ENCODE results near the gene IMMP2L.

IMMP2L gene

GRCh38 chr7:111108000-111108399 lies 454.3 kb downstream of the IMMP2L start:
- no peaks in the 10 kb centered on the region for H3F3A ChIP-seq (ENCODE audit: low read depth)
- peaks cover 4% of the 10 kb centered on the region for H3K4me1 ChIP-seq (ENCODE audit: insufficient read depth, low read length, poor library complexity, severe bottlenecking)
- H3K79me2 ChIP-seq (ENCODE audit: insufficient read depth, low read length): no peaks in the 10 kb centered on the region
- no peak overlapping the region for H3K4me2 ChIP-seq (ENCODE audit: low read depth, low read length, poor library complexity, severe bottlenecking)
- no peaks in the 10 kb centered on the region for H3K9me3 ChIP-seq (ENCODE audit: insufficient read depth, low read depth, low read length)
- no peak overlapping the region for H3K9ac ChIP-seq (ENCODE audit: low read depth, low read length, poor library complexity, severe bottlenecking)
- H3K36me3 ChIP-seq (ENCODE audit: insufficient read depth, low read length): no peaks in the 10 kb centered on the region
- no peaks in the 10 kb centered on the region for H3K27me3 ChIP-seq (ENCODE audit: insufficient read depth, low read length, poor library complexity, severe bottlenecking)
- no peak overlapping the region for H3K4me3 ChIP-seq (ENCODE audit: low read length, poor library complexity, severe bottlenecking)
- no peaks in the 10 kb centered on the region for H4K20me1 ChIP-seq (ENCODE audit: insufficient read depth, low read length, poor library complexity, severe bottlenecking)
- TF ChIP-seq EZH2phosphoT487 (IDR thresholded peaks at IDR 0.05; ENCODE audit: borderline replicate concordance) (no peak), CTCF (conservative IDR thresholded peaks at IDR 0.05; ENCODE audit: low read length) (no peak)
- no peaks in the 10 kb centered on the region for H3K9me2 ChIP-seq (replicated peaks; ENCODE audit: low read depth, low read length)
- no peak overlapping the region for H2AFZ ChIP-seq (ENCODE audit: low read length)

GRCh38 chr7:111107579-111107978 lies 454.7 kb downstream of the IMMP2L start:
- H3K9ac ChIP-seq (ENCODE audit: low read depth, low read length, poor library complexity, severe bottlenecking): no peak overlapping the region
- no peaks in the 10 kb centered on the region for H3K79me2 ChIP-seq (ENCODE audit: insufficient read depth, low read length)
- no peaks in the 10 kb centered on the region for H4K20me1 ChIP-seq (ENCODE audit: insufficient read depth, low read length, poor library complexity, severe bottlenecking)
- no peaks in the 10 kb centered on the region for H3K9me2 ChIP-seq (replicated peaks; ENCODE audit: low read depth, low read length)
- H3K27me3 ChIP-seq (ENCODE audit: insufficient read depth, low read length, poor library complexity, severe bottlenecking): no peaks in the 10 kb centered on the region
- no peaks in the 10 kb centered on the region for H3K9me3 ChIP-seq (ENCODE audit: insufficient read depth, low read depth, low read length)
- no peaks in the 10 kb centered on the region for H3F3A ChIP-seq (ENCODE audit: low read depth)
- TF ChIP-seq EZH2phosphoT487 (IDR thresholded peaks at IDR 0.05; ENCODE audit: borderline replicate concordance): no peak
- TF ChIP-seq CTCF (conservative IDR thresholded peaks at IDR 0.05; ENCODE audit: low read length): no peak
- no peaks in the 10 kb centered on the region for H3K36me3 ChIP-seq (ENCODE audit: insufficient read depth, low read length)
- peaks cover 4% of the 10 kb centered on the region for H3K4me1 ChIP-seq (ENCODE audit: insufficient read depth, low read length, poor library complexity, severe bottlenecking)
- H3K4me3 ChIP-seq (ENCODE audit: low read length, poor library complexity, severe bottlenecking): no peak overlapping the region
- no peak overlapping the region for H2AFZ ChIP-seq (ENCODE audit: low read length)
- no peak overlapping the region for H3K4me2 ChIP-seq (ENCODE audit: low read depth, low read length, poor library complexity, severe bottlenecking)

- H2AFZ ChIP-seq (ENCODE audit: low read length): no peak overlapping the region
- H3K9ac ChIP-seq (ENCODE audit: low read depth, low read length, poor library complexity, severe bottlenecking): no peak overlapping the region
- H3K9me3 ChIP-seq (ENCODE audit: insufficient read depth, low read depth, low read length): no peaks in the 10 kb centered on the region
- no peak overlapping the region for H3K4me3 ChIP-seq (ENCODE audit: low read length, poor library complexity, severe bottlenecking)
- no peaks in the 10 kb centered on the region for H4K20me1 ChIP-seq (ENCODE audit: insufficient read depth, low read length, poor library complexity, severe bottlenecking)
- H3K9me2 ChIP-seq (replicated peaks; ENCODE audit: low read depth, low read length): no peaks in the 10 kb centered on the region
- H3K27me3 ChIP-seq (ENCODE audit: insufficient read depth, low read length, poor library complexity, severe bottlenecking): no peaks in the 10 kb centered on the region
- peaks cover 4% of the 10 kb centered on the region for H3K4me1 ChIP-seq (ENCODE audit: insufficient read depth, low read length, poor library complexity, severe bottlenecking)
- H3F3A ChIP-seq (ENCODE audit: low read depth): no peaks in the 10 kb centered on the region
- no peaks in the 10 kb centered on the region for H3K79me2 ChIP-seq (ENCODE audit: insufficient read depth, low read length)
- TF ChIP-seq CTCF (conservative IDR thresholded peaks at IDR 0.05; ENCODE audit: low read length): no peak
- no peak for TF ChIP-seq EZH2phosphoT487 (IDR thresholded peaks at IDR 0.05; ENCODE audit: borderline replicate concordance)
- H3K4me2 ChIP-seq (ENCODE audit: low read depth, low read length, poor library complexity, severe bottlenecking): no peak overlapping the region
- no peaks in the 10 kb centered on the region for H3K36me3 ChIP-seq (ENCODE audit: insufficient read depth, low read length)
Observed at GRCh38 chr7:111105269-111105668, 457.0 kb downstream of the IMMP2L start.

All from Loucy (cell line).